ENCODE results near the gene TYW5. TPM values are rescaled to one million over a fixed set of nuclear protein-coding genes. Genes with fewer than 3 reads are reported as not detected.
"Not testable (repeated sequence)": the region's sequence is repeated elsewhere in the genome, so short reads cannot be mapped to it uniquely, and the experiment has no call there.

Gene TYW5
- polyA plus RNA-seq, 4 donors = 12.9 to 15.8 (median 14.0) TPM

DNA sequence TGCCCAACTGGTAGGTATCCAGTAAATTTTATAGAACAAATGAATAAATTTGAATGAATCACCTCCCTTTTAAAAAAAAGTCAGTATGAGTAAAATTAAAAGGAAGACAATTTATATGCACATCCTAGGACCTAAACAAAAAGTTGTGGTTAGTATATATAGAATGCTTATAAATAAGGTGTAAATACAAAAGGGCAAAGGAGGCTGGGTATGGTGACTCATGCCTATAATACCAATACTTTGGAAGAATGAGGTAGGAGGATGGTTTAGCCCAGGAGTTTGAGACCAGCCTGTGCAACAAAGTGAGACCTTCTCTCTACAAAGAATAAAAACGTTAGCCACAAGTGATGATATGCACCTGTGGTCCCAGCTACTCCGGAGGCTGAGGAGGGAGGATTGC is 31.4 kb downstream of the TYW5 start:
- no peak for DNase-seq (ENCODE audit: low read depth in 4 of 4, low spot score in 3 of 4)

- no peak for DNase-seq (ENCODE audit: low read depth in 4 of 4, low spot score in 3 of 4)
Observed at GRCh38 chr2:199922856-199923255, 32.4 kb downstream of the TYW5 start.

DNA sequence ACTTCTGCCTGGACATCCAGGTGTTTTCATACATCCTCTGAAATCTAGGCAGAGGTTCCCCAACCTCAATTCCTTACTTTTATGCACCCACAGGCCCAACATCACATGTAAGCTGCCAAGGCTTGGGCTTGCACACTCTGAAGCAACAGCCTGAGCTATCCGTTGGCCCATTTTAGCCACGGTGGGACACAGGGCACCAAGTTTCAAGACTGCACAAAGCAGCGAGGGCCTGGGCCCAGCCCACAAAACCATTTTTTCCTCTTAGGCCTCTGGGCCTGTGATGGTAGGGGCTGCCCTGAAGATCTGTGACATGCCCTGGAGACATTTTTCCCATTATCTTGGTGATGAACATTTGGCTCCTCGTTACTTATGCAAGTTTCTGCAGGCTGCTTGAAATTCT is 38.3 kb downstream of the TYW5 start:
- no peak for DNase-seq (ENCODE audit: low read depth in 4 of 4, low spot score in 3 of 4)

DNA sequence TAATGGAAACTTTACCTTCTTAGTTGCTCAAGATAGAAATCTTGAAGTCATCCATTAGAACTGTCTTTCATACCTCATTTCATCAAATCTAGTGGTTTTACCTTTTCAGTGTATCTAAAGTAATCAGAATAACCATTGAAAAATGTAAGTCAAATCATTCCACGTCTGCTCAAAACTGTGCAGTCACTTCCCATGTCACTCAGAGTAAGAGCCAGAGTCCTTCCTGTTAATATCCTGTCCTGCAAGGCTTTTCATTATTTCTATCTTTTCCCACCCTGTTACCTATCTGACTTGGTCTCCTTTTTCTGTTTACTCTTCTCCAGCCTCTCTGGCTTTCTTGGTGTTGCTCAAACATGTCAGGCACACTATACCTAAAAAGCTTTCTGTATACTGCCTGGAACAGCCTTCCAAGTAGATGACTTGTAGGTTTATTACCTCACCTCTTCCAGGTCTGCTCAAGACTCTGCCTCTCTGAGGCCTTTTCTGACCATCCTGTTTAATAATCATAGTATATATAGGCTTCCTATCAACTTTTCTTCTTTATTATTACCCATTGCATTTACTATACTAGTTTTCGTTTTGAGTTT is 40.8 kb downstream of the TYW5 start:
- DNase-seq (ENCODE audit: low read depth in 4 of 4, low spot score in 3 of 4) = no peak

DNA sequence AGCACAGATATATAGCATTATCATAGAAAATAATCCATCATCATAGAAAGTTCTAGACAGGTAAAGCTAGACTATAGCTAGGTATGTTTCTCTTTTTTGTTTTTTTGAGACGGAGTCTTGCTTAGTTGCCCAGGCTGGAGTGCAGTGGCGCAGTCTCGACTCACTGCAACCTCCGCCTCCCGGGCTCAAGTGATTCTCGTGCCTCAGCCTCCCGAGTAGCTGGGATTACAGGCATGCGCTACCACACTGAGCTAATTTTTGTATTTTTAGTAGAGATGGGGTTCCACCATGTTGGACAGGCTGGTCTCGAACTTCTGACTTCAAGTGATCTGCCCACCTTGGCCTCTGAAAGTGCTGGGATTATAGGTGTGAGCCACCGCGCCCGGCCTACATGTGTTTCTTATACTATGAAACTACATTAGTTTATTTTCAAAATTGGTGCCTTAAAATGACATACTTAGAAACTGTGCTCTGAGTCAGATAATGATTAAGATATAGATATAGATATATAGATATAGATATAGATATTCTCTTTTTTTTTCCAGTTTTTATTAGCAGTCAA is 42.7 kb downstream of the TYW5 start:
- DNase-seq (ENCODE audit: low read depth in 4 of 4, low spot score in 3 of 4) = not testable (repeated sequence)

DNA sequence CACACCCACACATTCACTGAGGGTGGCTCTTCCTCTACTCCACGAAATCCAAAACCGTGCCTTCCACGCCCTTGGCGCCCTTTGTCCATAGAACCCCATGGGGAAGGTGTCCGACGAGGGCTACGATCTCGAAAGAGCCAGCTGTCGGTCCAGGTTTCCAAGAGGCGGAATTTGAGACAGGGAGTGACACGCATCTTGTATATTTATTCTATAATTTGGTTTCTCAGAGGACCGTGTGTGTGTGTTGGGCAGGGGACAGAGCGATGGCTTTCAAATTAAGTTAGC is 43.5 kb downstream of the TYW5 start:
- peak in 2 of 4 donors; percentile 25 to 45 for DNase-seq (ENCODE audit: low read depth in 4 of 4, low spot score in 3 of 4)

- peak; percentile 91 to 97 (median 92) for DNase-seq (ENCODE audit: low read depth in 4 of 4, low spot score in 3 of 4)
Observed at GRCh38 chr2:199911052-199911876, 44.0 kb downstream of the TYW5 start, which contains the start of gene C2orf69. TSS of gene C2orf69 (plus strand) at chr2:199911293. CDS start at chr2:199911439, 146 bp downstream.

DNA sequence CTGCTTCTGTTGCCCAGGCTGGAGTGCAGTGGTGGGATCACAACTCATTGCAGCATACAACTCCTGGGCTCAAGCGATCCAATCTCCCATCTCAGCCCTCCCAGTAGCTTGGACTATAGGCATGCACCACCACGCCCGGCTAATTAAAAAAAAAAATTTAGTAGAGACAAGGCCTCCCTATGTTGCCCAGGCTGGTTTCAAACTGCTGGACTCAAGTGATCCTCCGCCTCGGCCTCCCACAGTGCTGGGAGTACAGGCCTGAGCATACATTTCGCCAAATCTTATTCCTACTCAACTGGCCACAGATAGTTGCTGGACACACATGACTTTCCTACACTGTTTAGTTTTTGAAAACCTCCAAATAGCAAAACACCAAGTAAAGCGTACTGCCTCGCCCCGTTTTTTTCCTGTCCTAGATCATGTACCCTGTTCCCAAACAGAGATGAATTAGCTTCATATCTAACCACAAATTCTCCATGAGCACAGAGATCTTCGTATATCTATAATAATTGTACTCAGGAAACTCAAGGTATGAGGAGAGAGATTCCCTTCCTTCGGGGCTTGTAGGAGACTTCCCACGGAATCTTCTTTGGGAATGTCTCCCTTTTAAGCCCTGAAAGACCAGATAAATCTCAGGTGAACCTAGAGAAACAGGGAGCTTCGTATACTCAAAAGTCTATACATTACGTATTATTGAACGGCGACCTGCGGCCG is 44.8 kb downstream of the TYW5 start:
- DNase-seq (ENCODE audit: low read depth in 4 of 4, low spot score in 3 of 4) = no peak

GRCh38 chr2:199907008-199907714 is 48.1 kb downstream of the TYW5 start:
- DNase-seq (ENCODE audit: low read depth in 4 of 4, low spot score in 3 of 4) = no peak

GRCh38 chr2:199903111-199903510 is 52.2 kb downstream of the TYW5 start:
- no peak for DNase-seq (ENCODE audit: low read depth in 4 of 4, low spot score in 3 of 4)

DNA sequence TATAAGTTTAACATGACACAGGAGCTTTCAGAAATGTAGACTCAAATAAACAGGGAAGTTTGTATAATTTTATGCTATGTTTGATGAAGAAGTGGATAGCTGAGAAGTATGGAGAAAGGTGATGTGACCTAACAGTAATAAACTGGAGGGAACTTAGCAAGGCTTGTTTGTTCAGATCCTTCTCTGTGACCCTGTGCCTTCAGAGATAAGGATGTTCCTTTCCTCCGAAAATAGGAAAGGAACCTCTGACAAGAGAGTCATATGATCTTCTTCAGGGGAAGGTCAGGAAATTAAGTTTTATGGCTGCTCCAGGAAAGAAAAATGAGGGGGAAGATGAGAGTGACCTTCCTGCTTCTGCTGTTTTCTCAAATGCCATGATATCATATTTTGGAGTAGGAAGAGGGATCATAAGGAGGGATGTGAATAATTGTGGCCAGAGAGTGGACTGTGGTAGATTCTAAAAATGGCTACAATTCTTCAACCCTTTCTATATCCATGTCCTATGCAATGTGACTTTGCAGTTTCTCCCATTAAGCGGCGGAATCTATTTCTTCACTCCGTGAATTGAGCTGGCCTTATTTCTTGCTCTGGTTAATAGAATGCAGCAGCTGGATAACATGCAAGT is 52.7 kb downstream of the TYW5 start:
- DNase-seq (ENCODE audit: low read depth in 4 of 4, low spot score in 3 of 4) = no peak

GRCh38 chr2:199901942-199902341 is 53.3 kb downstream of the TYW5 start:
- DNase-seq (ENCODE audit: low read depth in 4 of 4, low spot score in 3 of 4) = no peak

- no peak for DNase-seq (ENCODE audit: low read depth in 4 of 4, low spot score in 3 of 4)
Observed at GRCh38 chr2:199896617-199897016, 58.7 kb downstream of the TYW5 start.

DNA sequence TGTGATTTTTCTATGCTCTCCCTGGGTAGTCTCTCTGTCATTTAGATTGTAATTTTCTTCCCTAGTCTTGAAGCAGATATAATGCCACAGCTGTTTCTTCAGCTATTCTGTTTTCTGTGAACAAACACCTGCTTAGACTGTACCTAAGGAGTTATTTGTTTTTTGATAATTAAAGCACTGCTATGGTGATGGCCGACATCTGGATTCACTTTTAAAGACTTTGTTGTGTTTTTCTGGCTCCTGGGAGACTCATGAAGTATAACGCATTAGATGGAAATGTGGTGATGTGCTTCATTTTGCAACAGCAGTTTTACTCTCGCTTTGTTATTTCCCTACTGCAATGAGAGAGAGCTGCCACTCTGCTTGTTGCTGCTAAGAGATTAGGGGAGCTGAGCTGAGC is 59.9 kb downstream of the TYW5 start:
- no peak for DNase-seq (ENCODE audit: low read depth in 4 of 4, low spot score in 3 of 4)

DNA sequence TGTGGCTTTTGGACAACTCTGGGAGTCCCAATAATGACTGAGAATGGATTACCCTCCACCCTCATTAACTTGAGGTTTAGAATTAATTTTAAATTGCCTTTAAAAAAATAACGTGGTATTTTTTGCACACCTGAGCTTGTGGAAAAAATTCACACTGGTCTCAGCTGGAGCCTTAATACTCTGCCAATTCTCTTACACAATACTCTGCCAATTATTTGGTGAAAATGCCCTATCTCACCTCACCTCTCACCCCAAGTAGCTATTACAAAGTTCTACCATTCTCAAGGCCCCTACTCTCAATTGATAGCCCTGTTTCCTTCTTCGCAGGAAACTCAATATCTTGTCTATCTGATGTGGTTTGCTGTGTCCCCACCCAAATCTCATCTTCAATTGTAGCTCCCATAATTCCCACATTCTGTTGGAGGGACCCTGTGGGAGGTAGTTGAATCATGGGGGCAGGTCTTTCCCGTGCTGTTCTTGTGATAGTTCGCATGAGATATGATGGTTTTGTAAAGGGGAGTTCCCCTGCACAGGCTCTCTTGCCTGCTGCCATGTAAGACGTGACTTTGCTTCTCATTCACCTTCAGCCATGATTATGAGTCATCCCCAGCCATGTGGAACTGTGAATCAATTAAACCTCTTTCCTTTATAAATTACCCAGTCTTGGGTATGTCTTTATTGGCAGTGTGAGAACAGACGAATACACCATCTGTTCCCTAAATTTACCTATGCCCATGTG is 71.6 kb downstream of the TYW5 start:
- no peak for DNase-seq (ENCODE audit: low read depth in 4 of 4, low spot score in 3 of 4)

DNA sequence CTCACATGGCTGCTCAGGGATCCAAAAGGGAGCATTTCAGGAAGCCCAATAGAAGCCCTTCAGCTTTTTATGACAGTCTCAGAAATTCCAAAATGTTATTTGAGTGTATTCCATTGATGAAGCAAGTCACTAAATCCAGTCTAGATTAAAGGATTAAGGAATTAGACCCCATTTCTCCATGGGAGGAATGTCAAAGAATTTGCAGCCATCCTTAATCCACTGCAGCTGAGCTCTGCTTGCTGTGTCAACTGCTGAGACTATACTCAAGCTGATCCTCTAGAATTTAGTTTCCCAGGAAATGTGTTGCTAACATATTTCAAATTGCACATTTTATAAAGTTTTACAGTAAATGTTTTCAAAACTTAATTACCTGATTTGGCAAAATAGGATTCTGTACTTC is 72.6 kb downstream of the TYW5 start:
- DNase-seq (ENCODE audit: low read depth in 4 of 4, low spot score in 3 of 4) = no peak

Measured in right renal pelvis (tissue), 4 donors.